CMK (cell line): Measurements from ENCODE around the gene KRTAP10-8.
"Not testable (repeated sequence)": the region's sequence is repeated elsewhere in the genome, so short reads cannot be mapped to it uniquely, and the experiment has no call there.

Experiments used
- DNase-seq: peaks from one replicate; pipeline ENCODE4 v3.0.0-alpha.2; 2010; ENCODE audit warnings: low read depth

Gene KRTAP10-8

DNA sequence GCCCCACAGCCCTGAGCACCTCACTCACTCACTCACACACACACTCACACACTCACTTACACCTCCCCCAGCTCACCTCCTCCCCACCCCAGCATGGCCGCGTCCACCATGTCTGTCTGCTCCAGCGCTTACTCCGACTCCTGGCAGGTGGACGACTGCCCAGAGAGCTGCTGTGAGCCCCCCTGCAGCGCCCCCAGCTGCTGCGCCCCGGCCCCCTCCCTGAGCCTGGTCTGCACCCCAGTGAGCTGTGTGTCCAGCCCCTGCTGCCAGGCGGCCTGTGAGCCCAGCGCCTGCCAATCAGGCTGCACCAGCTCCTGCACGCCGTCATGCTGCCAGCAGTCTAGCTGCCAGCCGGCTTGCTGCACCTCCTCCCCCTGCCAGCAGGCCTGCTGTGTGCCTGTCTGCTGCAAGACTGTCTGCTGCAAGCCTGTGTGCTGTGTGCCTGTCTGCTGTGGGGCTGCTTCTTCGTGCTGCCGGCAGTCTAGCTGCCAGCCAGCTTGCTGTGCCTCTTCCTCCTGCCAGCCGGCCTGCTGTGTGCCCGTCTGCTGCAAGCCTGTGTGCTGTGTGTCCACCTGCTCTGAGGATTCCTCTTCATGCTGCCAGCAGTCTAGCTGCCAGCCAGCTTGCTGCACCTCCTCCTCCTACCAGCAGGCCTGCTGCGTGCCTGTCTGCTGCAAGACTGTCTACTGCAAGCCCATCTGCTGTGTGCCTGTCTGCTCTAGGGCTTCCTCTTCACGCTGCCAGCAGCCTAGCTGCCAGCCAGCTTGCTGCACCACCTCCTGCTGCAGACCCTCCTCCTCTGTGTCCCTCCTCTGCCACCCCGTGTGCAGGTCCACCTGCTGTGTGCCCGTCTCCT, 34.7 kb downstream of the KRTAP10-8 start, which contains the start of gene KRTAP10-11:
TSS of gene KRTAP10-11 (plus strand) at position 49 of the 856 bp plus-strand sequence. CDS start at position 94, 45 bp downstream.
- not testable (repeated sequence) for DNase-seq

DNA sequence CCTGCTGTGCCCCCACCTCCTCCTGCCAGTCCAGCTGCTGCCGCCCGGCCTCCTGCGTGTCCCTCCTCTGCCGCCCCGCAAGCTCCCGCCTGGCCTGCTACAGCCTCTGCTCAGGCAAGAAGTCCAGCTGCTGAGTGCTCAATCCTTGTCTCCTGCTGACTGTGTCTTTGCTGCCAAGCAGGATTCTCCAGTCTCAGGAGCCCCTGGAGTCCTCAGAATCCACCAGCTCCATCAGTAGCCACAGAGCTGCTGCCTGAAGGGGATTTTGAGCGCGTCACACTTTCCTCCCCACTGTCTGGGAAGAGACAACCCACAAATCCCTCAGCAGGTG, 35.3 kb downstream of the KRTAP10-8 start:
- DNase-seq, result no peak

DNA sequence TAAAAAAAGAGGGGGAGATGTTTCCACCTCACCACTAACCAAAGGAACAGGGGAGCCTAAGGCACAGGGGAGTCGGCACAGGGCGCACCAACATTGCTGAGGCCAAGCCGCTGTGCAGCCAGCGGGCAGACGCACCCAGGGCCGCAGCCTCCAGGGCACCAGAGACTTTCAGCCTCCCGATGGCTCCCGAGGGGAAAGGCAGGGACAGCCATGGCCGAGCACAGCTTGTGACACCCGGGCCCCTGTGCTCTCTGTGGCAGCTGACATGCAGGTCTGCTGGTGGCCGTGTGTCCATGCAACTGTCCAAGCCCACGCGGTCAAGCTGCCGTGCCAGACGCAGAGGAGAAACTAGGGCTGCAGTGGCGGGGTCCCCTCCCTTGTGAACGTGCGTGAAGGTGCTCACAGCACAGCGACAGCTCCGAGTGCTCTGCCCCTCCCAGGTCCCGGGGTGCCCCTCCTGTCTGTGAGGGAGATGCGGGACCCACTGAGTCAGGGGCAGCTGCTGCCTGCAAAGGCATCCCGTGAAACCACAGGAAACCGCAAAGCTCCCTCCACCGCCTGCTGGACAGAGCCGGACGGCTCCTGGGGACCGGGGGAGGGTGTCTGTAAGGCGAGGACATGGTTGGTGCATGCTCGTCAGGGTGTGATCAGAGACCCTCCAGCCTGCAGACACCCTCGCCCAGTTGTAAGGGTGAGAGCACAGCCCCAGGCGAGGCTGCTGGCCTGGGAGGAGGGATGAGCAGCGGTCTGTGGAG, 36.9 kb downstream of the KRTAP10-8 start:
- DNase-seq, result no peak

DNA sequence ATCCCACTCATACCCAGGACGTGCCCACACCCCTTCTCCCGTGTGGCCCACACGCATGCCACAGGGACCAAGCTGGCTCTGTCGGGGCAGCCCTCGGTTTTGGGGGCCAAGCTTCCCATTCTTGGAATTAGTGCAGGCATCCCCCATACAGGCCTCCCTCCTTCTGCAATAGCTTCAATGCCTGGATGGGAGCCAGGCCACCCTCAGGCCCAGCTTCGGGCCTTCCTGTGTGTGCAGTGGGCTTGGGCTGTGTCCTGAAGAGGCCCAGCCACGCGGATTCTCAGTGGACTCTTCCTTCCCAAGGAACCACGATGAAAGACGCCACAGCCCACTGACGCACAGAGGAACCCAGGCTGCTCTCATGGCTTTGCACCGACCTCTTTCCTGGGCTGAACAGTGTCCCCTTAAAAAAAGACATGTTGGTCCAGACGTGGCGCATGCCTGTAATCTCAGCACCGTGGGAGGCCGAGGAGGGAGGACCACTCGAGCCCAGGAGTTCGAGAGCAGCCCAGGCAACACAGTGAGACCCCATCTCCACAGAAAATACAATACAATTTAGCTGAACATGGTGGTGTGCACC, 37.7 kb downstream of the KRTAP10-8 start:
- DNase-seq, result no peak

DNA sequence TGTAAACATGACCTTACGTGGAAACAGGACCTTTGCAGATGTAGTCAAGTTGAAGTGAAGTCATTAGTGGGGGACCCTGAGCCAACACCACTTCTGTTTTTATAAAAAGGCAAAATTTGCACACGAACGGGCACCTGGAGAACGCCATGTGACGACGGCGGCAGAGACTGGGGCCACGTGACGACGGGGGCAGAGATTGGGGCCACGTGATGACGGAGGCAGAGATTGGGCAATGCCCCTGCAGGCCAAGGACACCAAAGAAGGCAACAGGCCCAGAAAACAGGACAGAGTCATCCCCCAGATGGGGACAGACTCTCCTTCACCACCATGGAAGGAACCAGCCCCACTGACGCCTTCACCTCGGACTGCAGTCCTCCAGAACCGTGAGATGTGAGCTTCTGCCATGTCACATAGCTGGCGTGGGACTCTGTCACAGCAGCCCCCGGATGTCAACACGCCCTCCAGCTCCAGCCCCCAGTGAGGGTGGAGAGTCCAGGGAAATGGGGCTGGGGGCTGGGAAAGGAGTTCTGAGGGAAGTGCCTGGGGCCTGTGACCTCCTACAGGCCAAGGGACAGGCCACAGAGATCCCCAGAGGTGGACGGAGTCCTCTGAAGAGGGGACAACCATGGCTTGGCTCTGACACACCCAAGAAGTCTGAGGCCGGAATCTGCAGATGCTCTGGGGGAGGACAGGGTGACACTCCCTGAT, 38.5 kb downstream of the KRTAP10-8 start:
- no peak for DNase-seq

DNA sequence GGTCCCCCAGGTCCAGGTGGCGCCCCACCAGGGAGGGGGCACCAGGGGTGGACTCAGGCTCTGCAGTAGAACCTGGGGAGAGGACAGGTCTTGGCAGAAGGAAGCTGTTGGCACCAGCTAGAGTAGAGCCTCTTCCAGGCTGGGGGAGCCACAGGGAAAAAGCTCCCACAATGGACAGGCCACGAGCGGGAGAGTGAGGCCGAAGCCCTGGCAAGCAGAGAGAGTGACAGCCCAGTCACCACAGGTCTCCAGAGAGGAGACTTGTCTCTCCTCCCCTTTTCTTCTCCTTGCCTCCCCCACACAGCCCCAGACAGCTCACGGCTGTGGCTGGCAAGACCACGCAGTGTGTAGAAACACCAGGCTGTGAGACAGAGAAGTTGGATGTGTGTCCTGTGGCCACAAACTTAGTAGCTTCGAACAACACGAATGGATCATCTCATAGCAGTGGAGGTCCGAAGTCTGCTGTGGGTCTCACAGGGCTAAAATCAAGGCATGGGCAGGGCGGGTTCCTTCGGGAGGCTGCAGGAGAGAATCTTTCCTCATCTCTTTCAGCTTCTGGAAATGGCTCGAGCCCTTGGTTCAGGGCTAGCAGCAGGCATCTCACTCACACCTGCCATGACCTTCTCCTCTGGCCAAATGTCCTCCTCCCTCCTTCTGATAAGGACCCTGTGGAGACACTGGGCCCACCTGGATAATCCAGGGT, 39.2 kb downstream of the KRTAP10-8 start:
- DNase-seq, result no peak

DNA sequence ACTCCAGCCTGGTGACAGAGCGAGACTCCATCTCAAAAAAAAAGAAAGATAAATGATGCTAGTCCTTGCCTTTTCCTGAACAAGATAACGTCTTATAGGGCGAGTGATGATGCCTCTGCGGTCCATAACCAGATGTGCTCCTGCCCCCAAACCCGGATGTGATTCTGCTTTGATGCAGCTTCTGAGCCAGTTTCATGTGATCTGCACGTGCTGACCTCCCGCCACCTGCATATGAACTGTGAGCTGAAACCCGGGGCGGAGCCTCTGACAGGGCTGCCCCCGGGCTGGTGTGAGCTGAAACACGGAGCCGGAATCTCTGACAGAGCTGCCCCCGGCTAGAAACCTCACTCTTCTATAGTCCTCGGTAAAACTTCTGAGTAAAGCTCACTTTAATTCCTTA, 41.2 kb downstream of the KRTAP10-8 start:
- DNase-seq, result no peak

DNA sequence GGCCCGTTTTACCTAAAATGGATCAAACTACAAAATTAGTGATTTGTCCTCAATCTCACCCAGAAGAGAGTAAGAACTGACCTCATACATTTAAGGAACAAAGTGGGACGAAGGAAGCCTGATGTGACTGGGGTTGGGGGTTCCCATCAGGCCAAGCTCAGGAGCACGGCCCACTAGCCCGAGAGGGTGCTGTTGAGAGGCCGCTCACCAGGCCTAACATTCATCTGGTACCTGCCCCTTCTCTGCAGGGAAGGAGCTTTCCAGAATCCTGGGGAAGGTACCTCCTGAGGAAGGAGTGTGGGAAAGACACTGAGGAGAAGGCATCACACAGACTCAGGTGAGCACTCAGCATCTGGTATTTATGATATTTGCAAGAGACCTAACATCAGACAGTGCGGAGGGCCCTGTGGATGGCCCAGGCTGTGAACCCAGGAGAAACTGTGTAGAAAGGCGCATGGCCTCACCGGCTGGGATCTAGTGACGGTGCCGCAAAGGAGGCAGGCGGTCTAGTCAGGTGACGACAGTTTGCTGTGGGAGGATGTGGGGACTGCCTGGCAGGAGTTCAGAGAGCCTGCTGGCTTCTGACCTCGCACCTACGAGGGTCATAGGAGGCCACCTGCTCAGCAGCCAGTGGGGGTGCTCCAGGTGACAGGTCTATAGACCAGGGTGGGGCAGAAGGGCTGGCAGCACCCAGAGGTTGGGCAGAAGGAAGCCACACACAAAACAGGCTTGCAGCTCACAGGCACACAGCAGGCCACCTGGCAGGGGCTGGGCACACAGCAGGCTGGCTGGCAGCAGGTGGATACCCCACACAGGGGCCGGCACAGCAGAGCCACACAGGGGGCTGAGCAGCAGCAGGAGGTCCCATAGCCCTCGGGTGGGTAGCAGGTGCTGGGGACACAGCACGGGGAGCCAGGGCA, 42.0 kb downstream of the KRTAP10-8 start:
- DNase-seq, result no peak

DNA sequence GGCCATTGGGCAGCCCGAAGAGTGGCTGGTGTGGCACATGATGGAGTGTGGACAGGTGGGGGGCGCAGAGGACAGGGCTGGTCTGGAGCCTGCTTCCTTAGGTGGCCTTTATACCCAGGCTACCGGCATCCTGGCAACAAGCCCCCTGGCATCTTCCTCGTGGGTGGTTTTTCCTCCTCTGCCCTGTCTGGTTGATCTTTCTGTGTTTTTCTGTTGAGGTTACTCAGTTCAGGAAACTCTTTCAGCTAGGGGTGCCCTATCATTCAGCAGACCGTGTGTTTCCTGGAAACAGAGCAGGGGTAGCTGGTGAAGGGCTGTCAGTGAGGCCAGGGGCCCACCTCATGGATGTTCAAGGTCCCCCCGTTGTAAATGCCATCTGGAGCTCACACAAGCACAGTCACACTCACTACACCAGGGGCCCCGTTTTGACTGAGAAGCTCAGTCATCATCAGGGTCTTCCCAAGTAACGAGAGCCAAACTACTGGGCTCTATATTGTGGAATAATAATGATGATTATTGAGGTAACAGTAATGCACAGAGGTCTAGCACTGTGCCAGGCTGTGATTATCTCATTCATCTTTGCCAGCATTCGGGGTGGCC, 42.8 kb downstream of the KRTAP10-8 start, which contains the start of gene KRTAP12-4:
TSS of gene KRTAP12-4 (minus strand) at position 84 of the 600 bp plus-strand sequence. CDS start at position 39, 45 bp downstream.
- no peak for DNase-seq

DNA sequence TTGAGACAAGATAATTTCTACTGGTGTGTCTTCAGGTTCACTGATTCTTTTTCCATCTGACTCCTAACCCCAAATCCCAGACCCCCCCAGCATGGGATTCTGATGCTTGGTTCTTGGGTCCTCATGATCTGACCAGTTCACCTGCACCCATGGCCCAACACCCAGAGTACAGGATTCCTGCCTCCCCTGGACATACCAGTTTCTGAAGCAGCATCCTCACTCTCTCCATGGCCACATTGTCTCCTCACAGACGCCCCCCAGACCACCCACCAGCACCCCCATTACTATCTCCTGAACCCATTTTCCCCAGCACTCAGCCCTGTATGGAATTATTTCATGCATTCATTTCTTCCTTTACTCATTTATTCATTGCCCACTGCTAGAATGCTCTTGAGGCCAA, 45.0 kb downstream of the KRTAP10-8 start:
- DNase-seq, result no peak

DNA sequence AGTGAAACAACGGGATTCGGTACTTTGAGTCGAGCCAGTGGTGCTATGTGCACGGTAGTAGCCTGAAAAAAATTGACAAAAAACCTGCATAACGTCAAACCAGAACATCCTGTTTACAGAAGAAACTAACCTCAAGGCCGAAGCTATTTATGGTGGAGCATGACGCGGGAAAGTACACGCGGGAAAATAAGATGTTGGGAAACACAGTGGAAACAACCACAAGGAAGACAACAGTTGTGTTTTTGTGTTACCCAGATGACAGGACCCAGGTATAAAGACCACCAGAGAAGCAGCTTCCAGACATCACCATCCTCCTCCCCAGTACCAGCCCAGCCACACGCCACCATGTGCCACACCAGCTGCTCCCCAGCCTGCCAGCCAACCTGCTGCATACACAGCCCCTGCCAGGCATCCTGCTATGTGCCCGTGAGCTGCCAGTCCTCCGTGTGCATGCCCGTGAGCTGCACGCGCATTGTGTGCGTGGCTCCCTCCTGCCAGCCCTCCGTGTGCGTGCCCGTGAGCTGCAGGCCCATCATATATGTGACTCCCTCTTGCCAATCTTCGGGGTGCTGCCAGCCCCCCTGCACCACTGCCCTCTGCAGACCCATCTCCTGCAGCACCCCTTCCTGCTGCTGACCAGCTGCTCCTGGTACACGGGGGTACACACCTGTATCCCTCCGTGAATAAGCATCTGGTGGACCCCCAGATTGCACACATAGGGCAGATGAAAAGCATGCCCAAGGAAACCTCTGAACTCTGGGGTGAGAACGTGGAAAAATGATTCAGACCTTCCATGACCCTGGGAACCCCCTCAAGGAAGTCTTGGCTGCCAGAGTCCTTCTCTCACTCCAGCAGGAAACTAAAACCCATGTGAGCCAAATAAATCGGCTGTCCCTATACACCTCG, 46.0 kb downstream of the KRTAP10-8 start, which contains the start of gene KRTAP12-3:
TSS of gene KRTAP12-3 (plus strand) at position 298 of the 906 bp plus-strand sequence. CDS start at position 346, 48 bp downstream.
- DNase-seq, result no peak

DNA sequence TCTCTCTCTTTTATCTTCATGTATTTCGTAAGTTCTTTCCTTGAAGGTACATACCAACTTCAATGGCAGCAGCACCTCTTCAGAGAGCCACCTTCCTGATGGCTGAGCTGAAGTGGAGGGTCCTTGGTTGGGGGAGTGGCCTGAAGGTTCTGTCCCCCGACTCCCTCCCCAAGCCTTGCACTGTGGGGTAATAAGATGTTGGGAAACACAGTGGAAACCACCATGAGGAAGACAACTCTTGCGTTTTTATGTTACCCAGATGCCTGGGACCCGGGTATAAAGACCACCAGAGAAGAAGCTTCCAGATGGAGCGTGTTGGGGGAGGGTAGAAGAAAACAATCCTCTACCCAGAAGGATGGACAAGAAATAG, 46.6 kb downstream of the KRTAP10-8 start:
- DNase-seq, result no peak

DNA sequence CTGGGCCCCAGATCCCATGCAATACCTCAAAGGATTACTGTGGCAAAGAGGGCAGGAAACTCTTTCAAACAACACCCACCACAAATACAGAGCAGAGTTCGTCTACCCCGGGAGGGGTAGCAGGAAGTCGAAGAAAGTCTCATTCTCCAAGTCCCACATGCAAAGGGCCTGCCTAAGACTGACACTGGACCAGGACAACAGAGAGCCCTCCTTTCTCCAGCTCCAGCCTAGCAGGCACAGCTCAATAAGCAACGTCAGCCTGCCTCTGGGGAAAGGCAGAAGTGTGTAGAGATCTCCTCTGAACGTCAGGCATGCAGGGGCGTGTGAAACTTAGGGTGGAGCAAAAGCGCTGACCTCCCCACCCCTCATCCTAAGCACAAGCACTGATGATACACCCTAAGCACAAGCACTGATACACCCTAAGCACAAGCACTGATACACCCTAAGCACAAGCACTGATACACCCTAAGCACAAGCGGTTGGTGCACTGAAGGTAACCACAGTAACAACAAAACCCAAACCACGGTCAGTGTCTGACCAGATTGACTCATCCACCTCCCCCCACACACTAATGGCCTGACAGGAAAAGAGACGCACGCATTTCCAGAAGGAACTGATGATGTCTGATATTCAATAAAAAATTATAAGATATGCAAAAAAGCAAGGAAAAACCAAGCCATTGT, 47.2 kb downstream of the KRTAP10-8 start:
- no peak for DNase-seq

DNA sequence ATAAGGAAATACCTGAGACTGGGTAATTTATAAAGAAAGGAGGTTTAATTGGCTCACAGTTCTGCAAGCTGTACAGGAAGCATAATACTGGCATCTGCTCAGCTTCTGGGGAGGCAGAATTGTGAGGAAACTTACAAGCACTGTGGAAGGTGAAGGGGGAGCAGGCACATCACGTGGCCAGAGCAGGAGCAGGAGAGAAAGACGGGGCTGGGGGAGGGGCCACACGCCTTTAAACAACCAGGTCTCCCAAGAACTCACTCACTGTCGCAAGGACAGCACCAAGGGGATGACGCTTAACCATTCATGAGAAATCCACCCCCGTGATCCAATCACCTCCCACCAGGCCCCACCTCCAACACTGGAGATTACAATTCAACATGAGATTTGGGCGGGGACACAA, 49.7 kb downstream of the KRTAP10-8 start:
- not testable (repeated sequence) for DNase-seq
